ENCODE measurements around the gene TUBGCP2. TPM values are rescaled to one million over a fixed set of nuclear protein-coding genes. Genes with fewer than 3 reads are reported as not detected.

Gene TUBGCP2
- total and polyA plus RNA-seq, 2 experiments from 2014 or later = 52.3 to 70.2 TPM

GRCh38 chr10:133316732-133317131, 8.1 kb upstream of the TUBGCP2 start:
- H3K27me3 ChIP-seq = no peaks in the 10 kb centered on the region
- no peak overlapping the region for H3K27ac ChIP-seq
- no peaks in the 10 kb centered on the region for H3K4me1 ChIP-seq (ENCODE audit: low read depth)
- no peak for DNase-seq (ENCODE audit: low read depth in 1 of 2, low spot score in 1 of 2)
- H3K4me3 ChIP-seq = no peak overlapping the region
- H3K36me3 ChIP-seq = peaks cover 7% of the 10 kb centered on the region
- H3K9me3 ChIP-seq (ENCODE audit: low read depth) = no peaks in the 10 kb centered on the region
- TF ChIP-seq, protein P1, sequence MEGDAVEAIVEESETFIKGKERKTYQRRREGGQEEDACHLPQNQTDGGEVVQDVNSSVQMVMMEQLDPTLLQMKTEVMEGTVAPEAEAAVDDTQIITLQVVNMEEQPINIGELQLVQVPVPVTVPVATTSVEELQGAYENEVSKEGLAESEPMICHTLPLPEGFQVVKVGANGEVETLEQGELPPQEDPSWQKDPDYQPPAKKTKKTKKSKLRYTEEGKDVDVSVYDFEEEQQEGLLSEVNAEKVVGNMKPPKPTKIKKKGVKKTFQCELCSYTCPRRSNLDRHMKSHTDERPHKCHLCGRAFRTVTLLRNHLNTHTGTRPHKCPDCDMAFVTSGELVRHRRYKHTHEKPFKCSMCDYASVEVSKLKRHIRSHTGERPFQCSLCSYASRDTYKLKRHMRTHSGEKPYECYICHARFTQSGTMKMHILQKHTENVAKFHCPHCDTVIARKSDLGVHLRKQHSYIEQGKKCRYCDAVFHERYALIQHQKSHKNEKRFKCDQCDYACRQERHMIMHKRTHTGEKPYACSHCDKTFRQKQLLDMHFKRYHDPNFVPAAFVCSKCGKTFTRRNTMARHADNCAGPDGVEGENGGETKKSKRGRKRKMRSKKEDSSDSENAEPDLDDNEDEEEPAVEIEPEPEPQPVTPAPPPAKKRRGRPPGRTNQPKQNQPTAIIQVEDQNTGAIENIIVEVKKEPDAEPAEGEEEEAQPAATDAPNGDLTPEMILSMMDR (IDR thresholded peaks at IDR 0.05; ENCODE audit: low read depth, low read length) = no peak

- no peaks in the 10 kb centered on the region for H3K27me3 ChIP-seq
- DNase-seq (ENCODE audit: low read depth in 1 of 2, low spot score in 1 of 2) = no peak
- no peaks in the 10 kb centered on the region for H3K9me3 ChIP-seq (ENCODE audit: low read depth)
- peaks cover 11% of the 10 kb centered on the region for H3K36me3 ChIP-seq
- TF ChIP-seq, protein P1 (IDR thresholded peaks at IDR 0.05; ENCODE audit: low read depth, low read length) = no peak
- H3K4me3 ChIP-seq = no peak overlapping the region
- H3K4me1 ChIP-seq (ENCODE audit: low read depth) = no peaks in the 10 kb centered on the region
- no peak overlapping the region for H3K27ac ChIP-seq
Measured at GRCh38 chr10:133316266-133316665, 7.6 kb upstream of the TUBGCP2 start.

DNA sequence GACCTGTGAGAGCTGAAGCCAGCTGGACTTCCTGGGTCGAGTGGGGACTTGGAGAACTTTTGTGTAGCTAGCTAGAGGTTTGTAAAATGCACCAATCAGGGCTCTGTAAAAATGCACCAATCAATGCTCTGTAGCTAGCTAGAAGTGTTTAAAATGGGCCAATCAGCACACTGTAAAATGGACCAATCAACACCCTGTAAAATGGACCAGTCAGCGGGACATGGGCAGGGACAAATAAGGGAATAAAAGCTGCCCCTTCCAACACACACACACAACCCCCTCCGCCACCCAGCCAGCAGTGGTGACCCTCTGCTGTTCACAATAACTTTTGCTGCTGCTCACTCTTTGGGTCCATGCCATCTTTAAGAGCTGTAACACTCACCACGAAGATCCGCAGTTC, 7.2 kb upstream of the TUBGCP2 start:
- TF ChIP-seq, protein P1 (IDR thresholded peaks at IDR 0.05; ENCODE audit: low read depth, low read length) = no peak
- H3K27me3 ChIP-seq = no peaks in the 10 kb centered on the region
- no peak for DNase-seq (ENCODE audit: low read depth in 1 of 2, low spot score in 1 of 2)
- H3K9me3 ChIP-seq (ENCODE audit: low read depth) = no peaks in the 10 kb centered on the region
- peaks cover 16% of the 10 kb centered on the region for H3K36me3 ChIP-seq
- no peaks in the 10 kb centered on the region for H3K4me1 ChIP-seq (ENCODE audit: low read depth)
- no peak overlapping the region for H3K27ac ChIP-seq
- H3K4me3 ChIP-seq = no peak overlapping the region

- Histone ChIP-seq H3K27ac (no peak overlapping the region), H3K9me3 (ENCODE audit: low read depth) (no peaks in the 10 kb centered on the region), H3K4me1 (ENCODE audit: low read depth) (no peaks in the 10 kb centered on the region), H3K36me3 (peaks cover 22% of the 10 kb centered on the region), H3K27me3 (no peaks in the 10 kb centered on the region), H3K4me3 (no peak overlapping the region)
- TF ChIP-seq, protein P1 (IDR thresholded peaks at IDR 0.05; ENCODE audit: low read depth, low read length) = no peak
- DNase-seq (ENCODE audit: low read depth in 1 of 2, low spot score in 1 of 2) = no peak
Measured at GRCh38 chr10:133314911-133315310, 6.2 kb upstream of the TUBGCP2 start.

DNA sequence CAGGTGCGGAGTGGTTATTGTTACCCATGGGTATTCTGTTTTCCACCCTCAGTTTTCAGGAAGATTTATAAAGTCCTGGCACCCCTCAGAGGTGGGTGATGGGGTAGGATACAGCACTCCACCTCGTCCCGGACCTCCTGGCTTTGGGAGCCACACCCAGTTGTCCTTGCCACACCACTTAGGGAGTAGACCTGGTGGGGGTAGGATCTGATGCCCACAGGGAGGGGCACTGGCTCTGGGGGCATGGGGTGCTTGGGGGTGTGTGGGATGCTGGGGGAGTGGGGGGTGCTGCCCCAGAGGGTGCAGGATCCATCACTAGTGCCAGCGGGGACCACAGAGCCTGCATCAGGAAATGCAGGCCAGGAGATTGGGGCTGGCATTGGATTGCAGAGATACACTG, 4.5 kb upstream of the TUBGCP2 start:
- peaks cover 22% of the 10 kb centered on the region for H3K36me3 ChIP-seq
- H3K4me1 ChIP-seq (ENCODE audit: low read depth) = no peaks in the 10 kb centered on the region
- no peak overlapping the region for H3K27ac ChIP-seq
- TF ChIP-seq, protein P1 (IDR thresholded peaks at IDR 0.05; ENCODE audit: low read depth, low read length) = no peak
- DNase-seq (ENCODE audit: low read depth in 1 of 2, low spot score in 1 of 2) = no peak
- H3K9me3 ChIP-seq (ENCODE audit: low read depth) = no peaks in the 10 kb centered on the region
- no peaks in the 10 kb centered on the region for H3K27me3 ChIP-seq
- no peak overlapping the region for H3K4me3 ChIP-seq

- no peak for DNase-seq (ENCODE audit: low read depth in 1 of 2, low spot score in 1 of 2)
- TF ChIP-seq, protein P1 (IDR thresholded peaks at IDR 0.05; ENCODE audit: low read depth, low read length) = no peak
- Histone ChIP-seq H3K4me1 (ENCODE audit: low read depth) (no peaks in the 10 kb centered on the region), H3K36me3 (peaks cover 22% of the 10 kb centered on the region), H3K27me3 (no peaks in the 10 kb centered on the region), H3K4me3 (no peak overlapping the region), H3K27ac (no peak overlapping the region), H3K9me3 (ENCODE audit: low read depth) (no peaks in the 10 kb centered on the region)
Measured at GRCh38 chr10:133312769-133313145, 4.1 kb upstream of the TUBGCP2 start.

Data from cardiac muscle cell (in vitro differentiated cells and primary cell).